ENCODE measurements around the gene CENPL.
"Not testable (repeated sequence)": the region's sequence is repeated elsewhere in the genome, so short reads cannot be mapped to it uniquely, and the experiment has no call there.

The CENPL gene

GRCh38 chr1:173856903-173857302, 32.2 kb upstream of the CENPL start:
- DNase-seq, result no peak

- DNase-seq, result no peak
Measured at GRCh38 chr1:173856014-173856413, 31.3 kb upstream of the CENPL start.

- no peak for DNase-seq
Measured at GRCh38 chr1:173853074-173853473, 28.4 kb upstream of the CENPL start.

GRCh38 chr1:173852105-173852504, 27.4 kb upstream of the CENPL start:
- DNase-seq, result no peak

- DNase-seq, result no peak
Measured at GRCh38 chr1:173832748-173833147, 8.1 kb upstream of the CENPL start.

- DNase-seq, result no peak
Measured at GRCh38 chr1:173827611-173828010, 2.9 kb upstream of the CENPL start.

GRCh38 chr1:173823781-173824314, 835 bp downstream of the CENPL start:
- DNase-seq, result no peak

- no peak for DNase-seq
Measured at GRCh38 chr1:173821680-173822079, 3.0 kb downstream of the CENPL start.

GRCh38 chr1:173818459-173818858, 6.2 kb downstream of the CENPL start:
- DNase-seq, result no peak

GRCh38 chr1:173813654-173814053, 11.0 kb downstream of the CENPL start:
- DNase-seq, result not testable (repeated sequence)

- DNase-seq, result no peak
Measured at GRCh38 chr1:173802961-173803360, 21.7 kb downstream of the CENPL start.

- DNase-seq, result not testable (repeated sequence)
Measured at GRCh38 chr1:173799995-173800394, 24.7 kb downstream of the CENPL start.

- DNase-seq, result no peak
Measured at GRCh38 chr1:173798078-173798477, 26.6 kb downstream of the CENPL start.

- no peak for DNase-seq
Measured at GRCh38 chr1:173789841-173790240, 34.8 kb downstream of the CENPL start.

- DNase-seq, result no peak
Measured at GRCh38 chr1:173784997-173785396, 39.7 kb downstream of the CENPL start.

GRCh38 chr1:173779936-173780335, 44.7 kb downstream of the CENPL start:
- DNase-seq, result no peak

- DNase-seq, result no peak
Measured at GRCh38 chr1:173775578-173776226, 49.0 kb downstream of the CENPL start.

GRCh38 chr1:173771560-173771959, 53.1 kb downstream of the CENPL start:
- DNase-seq, result no peak

- not testable (repeated sequence) for DNase-seq
Measured at GRCh38 chr1:173770330-173770729, 54.4 kb downstream of the CENPL start.

GRCh38 chr1:173768827-173769226, 55.9 kb downstream of the CENPL start:
- no peak for DNase-seq

- no peak for DNase-seq
Measured at GRCh38 chr1:173768206-173768605, 56.5 kb downstream of the CENPL start.

GRCh38 chr1:173764331-173764730, 60.4 kb downstream of the CENPL start:
- not testable (repeated sequence) for DNase-seq

GRCh38 chr1:173758980-173759379, 65.7 kb downstream of the CENPL start:
- no peak for DNase-seq

- DNase-seq, result no peak
Measured at GRCh38 chr1:173758110-173758509, 66.6 kb downstream of the CENPL start.

GRCh38 chr1:173757666-173758065, 67.0 kb downstream of the CENPL start:
- no peak for DNase-seq
